Measurements from ENCODE around the gene RIC3.

RIC3 gene

GRCh38 chr11:8089791-8090510 lies 78.9 kb downstream of the RIC3 start:
- DNase-seq (ENCODE audit: low read depth in 2 of 2), result no peak

GRCh38 chr11:8087756-8088155 lies 81.1 kb downstream of the RIC3 start:
- no peak for DNase-seq (ENCODE audit: low read depth in 2 of 2)

GRCh38 chr11:8087185-8087584 lies 81.6 kb downstream of the RIC3 start:
- no peak for DNase-seq (ENCODE audit: low read depth in 2 of 2)

- no peak for DNase-seq (ENCODE audit: low read depth in 2 of 2)
Observed at GRCh38 chr11:8086571-8086970, 82.3 kb downstream of the RIC3 start.

DNA sequence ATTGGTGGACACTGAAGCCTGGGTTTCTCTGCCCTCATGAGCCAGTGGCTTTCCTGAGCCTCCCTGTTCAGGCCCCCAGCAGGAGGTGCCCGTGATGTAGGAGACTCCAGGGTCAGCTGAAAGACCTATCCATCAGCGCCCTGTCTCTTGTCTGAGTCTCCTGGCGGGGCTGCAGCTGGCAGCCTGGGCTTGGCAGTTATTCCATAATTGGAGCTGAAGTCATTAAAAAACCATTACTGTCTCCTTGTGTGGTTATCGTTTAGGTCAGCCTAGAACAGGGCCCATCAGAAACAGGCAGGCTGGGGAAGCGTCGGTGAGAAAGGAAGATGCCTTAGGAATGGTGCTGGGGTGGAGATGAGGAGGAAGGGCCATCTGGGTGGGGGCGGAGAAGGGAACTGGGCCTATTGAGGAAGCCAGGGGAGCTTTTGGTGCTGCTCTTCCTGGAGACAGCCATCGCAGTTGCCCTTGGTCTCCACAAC lies 82.8 kb downstream of the RIC3 start:
- DNase-seq (ENCODE audit: low read depth in 2 of 2), result no peak

GRCh38 chr11:8085011-8085645 lies 83.7 kb downstream of the RIC3 start:
- DNase-seq (ENCODE audit: low read depth in 2 of 2), result no peak

DNA sequence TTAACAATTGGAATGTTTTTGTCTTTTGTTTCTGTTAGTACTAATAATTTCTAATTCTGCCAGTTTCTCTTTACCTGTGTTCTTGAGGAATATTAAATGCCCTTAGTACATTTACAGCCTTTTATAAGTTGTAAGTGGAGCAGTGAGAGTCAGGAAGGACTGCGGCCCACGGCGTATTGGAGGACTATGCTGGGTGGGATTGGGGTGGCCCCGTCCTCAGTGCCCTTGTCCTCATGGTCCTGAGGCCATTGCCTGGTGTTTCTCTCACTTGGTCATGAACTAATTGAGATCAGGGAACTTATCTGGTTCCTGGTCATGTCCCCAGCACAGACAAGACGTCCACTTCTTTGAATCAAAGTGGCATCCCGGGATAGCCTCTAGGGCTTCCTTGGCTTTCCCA lies 84.5 kb downstream of the RIC3 start:
- no peak for DNase-seq (ENCODE audit: low read depth in 2 of 2)

GRCh38 chr11:8083871-8084281 lies 84.9 kb downstream of the RIC3 start:
- DNase-seq (ENCODE audit: low read depth in 2 of 2), result no peak

GRCh38 chr11:8083088-8083395 lies 85.8 kb downstream of the RIC3 start:
- DNase-seq (ENCODE audit: low read depth in 2 of 2), result no peak

DNA sequence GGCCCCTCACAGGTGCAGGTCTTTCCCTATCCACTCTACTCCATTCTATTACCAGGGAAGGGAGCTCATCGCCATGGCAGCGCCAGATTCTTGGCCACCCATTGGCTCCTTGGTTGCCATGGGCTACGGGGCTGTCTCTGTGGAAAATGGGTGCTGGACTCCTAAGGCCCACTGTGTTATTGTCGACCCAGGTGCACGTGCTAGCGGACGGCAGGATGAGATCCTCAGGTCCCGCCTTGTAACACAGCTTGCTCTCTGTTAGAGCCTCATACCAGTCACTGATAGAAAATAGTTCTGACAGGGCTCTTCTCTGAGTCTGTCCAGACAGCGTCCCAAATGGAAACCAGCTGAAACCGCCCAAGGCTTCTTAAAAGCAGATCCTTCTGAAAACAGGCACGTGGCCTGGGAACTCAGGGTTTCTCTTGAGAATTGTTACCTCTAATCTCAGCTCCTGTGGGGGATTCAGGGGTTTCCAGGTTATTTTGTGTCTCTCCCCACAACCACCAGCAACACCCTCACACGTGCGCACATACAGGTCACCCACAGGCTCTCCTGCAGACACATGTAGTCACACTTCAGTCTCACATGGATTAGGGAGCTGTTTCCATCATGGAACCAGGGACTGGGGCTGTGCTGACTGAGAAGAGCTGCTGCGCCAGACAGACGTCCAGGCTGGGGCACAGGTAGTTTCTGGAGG lies 86.3 kb downstream of the RIC3 start:
- no peak for DNase-seq (ENCODE audit: low read depth in 2 of 2)

- no peak for DNase-seq (ENCODE audit: low read depth in 2 of 2)
Observed at GRCh38 chr11:8081591-8082250, 87.1 kb downstream of the RIC3 start.

- no peak for DNase-seq (ENCODE audit: low read depth in 2 of 2)
Observed at GRCh38 chr11:8080674-8081590, 87.9 kb downstream of the RIC3 start, which contains the start of gene TUB. Gene TUB (plus strand): TSS chr11:8081211. CDS start chr11:8081511, 300 bp downstream.

- no peak for DNase-seq (ENCODE audit: low read depth in 2 of 2)
Observed at GRCh38 chr11:8080069-8080670, 88.7 kb downstream of the RIC3 start.

DNA sequence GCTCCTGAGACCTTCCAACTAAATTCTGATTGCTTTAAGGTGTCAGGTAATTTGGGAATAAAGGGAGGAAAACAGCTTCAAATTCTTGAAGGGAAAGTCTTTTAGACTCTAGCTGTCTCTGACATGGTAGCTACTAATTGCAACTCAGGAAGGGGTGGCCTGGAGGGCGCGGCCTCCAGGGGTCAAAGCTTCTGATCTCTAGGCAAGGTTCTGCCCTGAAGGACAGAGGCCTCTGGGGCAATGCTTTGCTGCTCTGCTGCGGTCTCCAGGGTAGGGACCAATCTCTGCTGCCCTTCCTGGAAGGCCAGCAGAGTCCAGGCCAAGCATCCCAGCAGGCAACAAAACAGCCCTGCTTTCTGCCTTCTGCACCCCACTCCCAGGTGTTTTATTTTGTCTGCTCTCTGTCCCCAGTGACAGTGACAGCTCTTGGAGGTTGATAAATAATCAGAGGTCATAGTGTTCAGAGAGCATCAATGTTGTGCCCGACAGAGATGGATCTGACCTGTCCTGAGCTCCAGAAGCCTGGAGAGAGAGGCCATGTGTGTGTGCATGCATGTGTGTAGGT lies 89.6 kb downstream of the RIC3 start:
- no peak for DNase-seq (ENCODE audit: low read depth in 2 of 2)

DNA sequence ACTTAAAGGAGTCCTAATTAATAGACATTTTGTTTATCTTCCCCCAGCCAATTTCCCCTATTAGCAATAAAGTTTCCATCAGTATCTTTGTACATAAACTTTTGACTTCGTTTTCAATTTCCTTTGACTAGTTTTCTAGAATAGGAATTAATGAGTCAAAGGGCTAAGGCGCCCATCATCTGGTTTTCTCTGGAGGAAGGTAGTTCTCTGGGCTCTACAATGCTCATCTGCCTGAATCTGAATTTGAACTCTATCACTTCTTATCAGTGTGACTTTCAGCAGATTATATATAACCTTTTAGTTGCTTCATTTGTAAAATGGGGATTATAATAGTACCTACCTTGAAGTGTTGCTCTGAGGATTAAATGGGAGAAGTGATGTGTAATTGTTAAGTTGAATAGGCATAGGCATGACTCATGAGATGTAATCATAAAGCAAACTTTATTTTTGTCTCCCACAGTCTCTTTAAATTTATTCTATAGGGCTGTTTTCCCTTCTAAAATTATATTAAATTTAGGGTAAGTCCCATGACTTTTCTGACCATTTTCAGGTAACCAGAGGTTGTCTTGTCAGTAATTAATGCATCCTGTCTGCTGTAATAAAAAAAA lies 93.6 kb downstream of the RIC3 start:
- DNase-seq (ENCODE audit: low read depth in 2 of 2), result no peak

DNA sequence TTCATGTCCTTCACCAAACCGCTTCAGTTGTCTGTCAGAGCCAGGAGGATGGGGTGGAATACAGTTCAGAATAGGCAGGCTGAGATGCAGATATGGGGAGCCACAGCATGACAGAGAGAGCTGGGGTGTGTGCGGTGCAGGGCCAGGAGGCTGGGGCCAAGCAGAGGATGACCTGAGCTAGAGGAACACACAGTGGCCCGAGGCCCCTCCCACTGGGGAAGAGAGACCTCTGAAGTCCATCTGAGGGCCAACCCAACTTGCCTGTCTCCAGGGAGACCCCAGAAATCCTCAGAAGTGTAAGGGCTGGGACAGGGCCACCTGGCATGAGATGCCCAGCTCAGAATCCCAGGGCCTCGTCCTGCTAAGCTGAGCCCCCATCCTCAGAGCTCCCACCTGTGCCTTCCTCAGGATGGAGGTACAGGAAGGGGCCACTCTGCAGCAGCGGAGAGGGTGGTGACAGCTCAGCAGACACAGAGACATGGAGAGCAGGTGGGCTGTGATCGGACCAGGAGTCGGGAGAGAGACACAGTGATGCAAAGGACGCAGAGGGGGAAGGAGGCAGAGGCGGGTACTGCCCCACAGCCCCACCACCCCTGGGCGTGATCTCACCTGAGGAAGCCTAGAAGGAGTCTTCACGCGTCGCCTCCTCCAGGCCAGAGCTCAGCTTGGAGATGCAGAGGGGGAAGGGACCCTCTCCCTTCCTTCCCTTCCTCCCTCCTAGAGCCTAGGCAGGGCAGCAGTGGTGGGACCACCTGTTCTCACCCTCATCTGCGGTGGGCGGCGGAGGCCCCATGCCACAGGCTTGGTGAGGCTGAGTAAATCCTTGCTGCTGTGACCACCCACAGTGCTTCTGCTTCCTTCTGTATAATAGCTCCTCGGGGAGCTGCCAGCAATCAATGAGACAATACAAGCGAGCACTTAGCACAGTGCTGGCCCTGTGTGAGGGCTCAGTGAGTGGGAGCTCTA lies 96.9 kb downstream of the RIC3 start:
- no peak for DNase-seq (ENCODE audit: low read depth in 2 of 2)

DNA sequence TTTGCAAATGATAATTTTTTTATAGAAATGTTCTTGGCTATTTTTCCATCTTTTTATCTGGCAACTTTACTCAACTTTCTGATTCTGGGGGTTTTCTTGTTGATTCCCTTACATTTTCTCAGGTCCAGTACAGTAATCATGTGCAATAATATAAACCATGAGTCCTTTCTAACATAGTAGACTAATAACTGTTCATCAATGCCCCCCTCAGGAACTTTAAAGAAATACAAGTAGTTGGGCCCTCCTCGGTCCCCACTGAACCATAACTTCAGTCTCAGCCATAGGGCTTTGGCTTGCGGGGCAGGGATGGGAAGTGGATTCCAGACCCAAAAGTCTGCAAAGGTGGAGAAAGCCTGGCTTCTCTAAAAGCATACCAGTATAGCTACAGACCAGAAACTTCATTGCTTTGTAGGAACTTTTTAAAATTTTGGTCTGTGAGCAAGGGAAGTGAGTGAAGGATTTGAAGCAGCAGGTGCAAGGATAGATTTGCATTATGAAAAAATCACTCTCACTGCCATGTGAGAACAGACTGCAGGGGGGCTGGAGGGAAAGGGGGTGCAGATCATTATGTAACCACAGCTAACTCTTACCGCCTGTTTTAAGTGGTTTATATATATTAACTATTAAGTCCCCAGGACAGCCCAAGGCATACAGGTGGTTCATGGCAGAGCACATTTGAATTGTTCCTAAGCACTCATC lies 98.3 kb downstream of the RIC3 start:
- DNase-seq (ENCODE audit: low read depth in 2 of 2), result no peak

DNA sequence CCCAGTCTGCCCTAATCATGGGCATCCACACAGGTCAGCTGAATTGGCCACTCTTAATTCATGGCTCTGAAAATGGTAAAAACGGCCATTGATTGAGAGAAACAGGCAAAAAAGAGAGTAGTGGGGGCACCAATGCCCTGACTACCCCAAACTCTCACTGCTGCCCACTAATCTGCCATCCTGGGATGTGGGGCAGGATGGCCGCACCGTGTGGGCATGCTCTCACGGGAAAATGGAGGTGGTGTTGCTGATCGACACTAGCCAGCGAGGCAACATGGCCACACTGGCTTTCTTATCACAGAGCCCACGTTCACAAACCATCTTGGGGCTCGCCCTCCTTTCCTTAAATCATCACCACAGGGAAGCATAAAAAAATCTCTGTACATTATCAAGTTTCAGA lies 99.1 kb downstream of the RIC3 start:
- no peak for DNase-seq (ENCODE audit: low read depth in 2 of 2)

Measured in stimulated activated CD8-positive, alpha-beta memory T cell treated with anti-CD3 and anti-CD28 coated beads, Interleukin-7, amount 100 ng/mL, for 1 hour (primary cell).